ENCODE measurements around the gene NT5DC2. TPM values are rescaled to one million over a fixed set of nuclear protein-coding genes. Genes with fewer than 3 reads are reported as not detected.

NT5DC2 gene
- total RNA-seq, 4 donors from 2014 or later = 21.7 to 69.5 (median 34.7) TPM

GRCh38 chr3:52516509-52517195, 17.0 kb downstream of the NT5DC2 start:
- TF ChIP-seq POLR2AphosphoS5 (IDR thresholded peaks at IDR 0.05) (no peak), CTCF (IDR thresholded peaks at IDR 0.05) (no peak), POLR2A (IDR thresholded peaks at IDR 0.05) (no peak), EP300 (IDR thresholded peaks at IDR 0.05) (no peak)
- WGBS, 2 donors (ENCODE audit: low coverage in 1 of 2) = 80% methylated on average over 1 of the region's 19 CpGs; no CpG with 5 or more reads in 1 of the 2 donors
- H3K36me3 ChIP-seq = peaks cover 0 to 36% of the 10 kb centered on the region in 2 donors

GRCh38 chr3:52515192-52515591, 18.5 kb downstream of the NT5DC2 start:
- Histone ChIP-seq H3K9me3 (no peaks in the 10 kb centered on the region), H3K27me3 (no peaks in the 10 kb centered on the region), H3K4me3 (no peak overlapping the region), H3K27ac (no peak overlapping the region), H3K36me3 (peaks cover 0 to 29% of the 10 kb centered on the region in 2 donors), H3K4me1 (peaks cover 0 to 8% (median 0%) of the 10 kb centered on the region in 3 donors)
- WGBS, 2 donors (ENCODE audit: low coverage in 1 of 2) = 44 to 100% methylated on average over 2 to 5 of the region's 6 CpGs
- ATAC-seq = no peak
- TF ChIP-seq CTCF (IDR thresholded peaks at IDR 0.05) (no peak), POLR2AphosphoS5 (IDR thresholded peaks at IDR 0.05) (no peak), EP300 (IDR thresholded peaks at IDR 0.05) (no peak), POLR2A (IDR thresholded peaks at IDR 0.05) (no peak)

More at GRCh38 chr3:52516509-52517195, 17.0 kb downstream of the NT5DC2 start:
- H3K27ac ChIP-seq = no peak overlapping the region
- H3K27me3 ChIP-seq = no peaks in the 10 kb centered on the region
- ATAC-seq = no peak
- peaks cover 0 to 8% (median 0%) of the 10 kb centered on the region in 3 donors for H3K4me1 ChIP-seq
- no peak overlapping the region for H3K4me3 ChIP-seq
- no peaks in the 10 kb centered on the region for H3K9me3 ChIP-seq

- WGBS, 2 donors (ENCODE audit: low coverage in 1 of 2) = 72% methylated on average over 4 of the region's 11 CpGs; no CpG with 5 or more reads in 1 of the 2 donors
- Histone ChIP-seq H3K4me1 (peaks cover 0 to 8% (median 0%) of the 10 kb centered on the region in 3 donors), H3K27ac (no peak overlapping the region), H3K36me3 (peaks cover 0 to 28% of the 10 kb centered on the region in 2 donors), H3K4me3 (no peak overlapping the region), H3K27me3 (no peaks in the 10 kb centered on the region), H3K9me3 (no peaks in the 10 kb centered on the region)
- no peak for ATAC-seq
- TF ChIP-seq CTCF (IDR thresholded peaks at IDR 0.05) (no peak), POLR2A (IDR thresholded peaks at IDR 0.05) (no peak), EP300 (IDR thresholded peaks at IDR 0.05) (no peak), POLR2AphosphoS5 (IDR thresholded peaks at IDR 0.05) (no peak)
Observed at GRCh38 chr3:52514576-52514975, 19.1 kb downstream of the NT5DC2 start.

GRCh38 chr3:52513281-52513680, 20.4 kb downstream of the NT5DC2 start:
- no peaks in the 10 kb centered on the region for H3K27me3 ChIP-seq
- no CpG with 5 or more reads among the region's 7 CpGs for WGBS, 2 donors (ENCODE audit: low coverage in 1 of 2)
- H3K4me1 ChIP-seq = no peaks in the 10 kb centered on the region
- H3K36me3 ChIP-seq = peaks cover 0 to 28% of the 10 kb centered on the region in 2 donors
- no peak for ATAC-seq
- no peaks in the 10 kb centered on the region for H3K9me3 ChIP-seq
- no peak overlapping the region for H3K27ac ChIP-seq
- TF ChIP-seq POLR2AphosphoS5 (IDR thresholded peaks at IDR 0.05) = no peak
- no peak for TF ChIP-seq CTCF (IDR thresholded peaks at IDR 0.05)
- TF ChIP-seq EP300 (IDR thresholded peaks at IDR 0.05) = no peak
- TF ChIP-seq POLR2A (IDR thresholded peaks at IDR 0.05) = no peak
- H3K4me3 ChIP-seq = no peak overlapping the region

- no peaks in the 10 kb centered on the region for H3K4me1 ChIP-seq
- no peaks in the 10 kb centered on the region for H3K27me3 ChIP-seq
- H3K9me3 ChIP-seq = no peaks in the 10 kb centered on the region
- no peak overlapping the region for H3K4me3 ChIP-seq
- ATAC-seq = no peak
- H3K27ac ChIP-seq = no peak overlapping the region
- TF ChIP-seq CTCF (IDR thresholded peaks at IDR 0.05) (no peak), POLR2AphosphoS5 (IDR thresholded peaks at IDR 0.05) (no peak), EP300 (IDR thresholded peaks at IDR 0.05) (no peak), POLR2A (IDR thresholded peaks at IDR 0.05) (no peak)
- peaks cover 0 to 32% of the 10 kb centered on the region in 2 donors for H3K36me3 ChIP-seq
- WGBS, 2 donors (ENCODE audit: low coverage in 1 of 2) = no CpG with 5 or more reads among the region's 17 CpGs
Observed at GRCh38 chr3:52512727-52513126, 20.9 kb downstream of the NT5DC2 start.
